HL-60/S4 (cell line): ENCODE data around the gene CTSH.
"Not testable (repeated sequence)": the region's sequence is repeated elsewhere in the genome, so short reads cannot be mapped to it uniquely, and the experiment has no call there.

Experiments used
- in situ Hi-C: fragments of 300-500 bp; cut with MboI; formaldehyde crosslinking; loops from 2 replicates; pipeline ENCODE4 v1.14.3; 2022; ENCODE audit warnings: low sequenced_read_pairs

CTSH gene

DNA sequence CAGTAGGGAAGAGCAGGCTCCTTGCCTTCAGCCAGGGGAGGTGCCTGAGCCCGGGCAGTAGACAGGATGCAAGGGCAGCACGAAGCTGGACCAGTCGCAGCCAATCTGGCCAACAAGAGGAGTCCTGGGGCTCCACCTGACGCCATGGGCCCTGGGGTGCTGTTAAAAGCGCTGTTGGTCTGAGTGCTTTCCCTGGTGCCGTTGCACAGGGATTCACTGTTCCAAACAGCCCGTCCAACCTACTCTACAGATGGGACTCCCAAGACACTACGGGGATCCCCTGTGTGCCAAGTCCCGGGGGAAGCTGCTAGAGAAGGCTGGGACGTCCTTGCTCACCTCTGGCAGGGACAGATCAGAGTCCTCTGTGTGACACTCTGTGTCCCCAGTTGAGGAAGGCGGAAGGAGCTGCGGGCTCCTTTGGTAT is 632 bp downstream of the CTSH start:
- in situ Hi-C loops, result no loop called here

DNA sequence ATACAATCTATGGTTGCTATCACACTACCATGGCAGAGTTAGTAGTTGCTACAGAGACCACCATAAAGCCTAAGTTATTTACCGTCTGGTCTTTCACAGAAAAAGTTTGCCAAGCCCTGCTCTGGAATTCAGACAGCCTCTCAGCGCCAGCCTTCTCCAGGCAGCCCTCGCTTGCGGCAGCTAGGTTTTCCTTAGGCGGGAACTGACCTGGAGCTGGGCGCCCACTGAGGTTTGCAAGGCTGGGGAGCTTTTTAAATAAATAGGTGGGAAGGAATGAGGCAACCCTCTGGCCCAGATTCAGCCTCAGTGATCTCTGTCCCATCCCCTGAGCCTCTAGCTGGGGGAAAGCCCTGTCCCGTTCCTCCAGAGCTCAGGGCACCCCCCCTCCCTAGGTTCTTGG is 1.2 kb downstream of the CTSH start:
- in situ Hi-C loops, result no loop called here

DNA sequence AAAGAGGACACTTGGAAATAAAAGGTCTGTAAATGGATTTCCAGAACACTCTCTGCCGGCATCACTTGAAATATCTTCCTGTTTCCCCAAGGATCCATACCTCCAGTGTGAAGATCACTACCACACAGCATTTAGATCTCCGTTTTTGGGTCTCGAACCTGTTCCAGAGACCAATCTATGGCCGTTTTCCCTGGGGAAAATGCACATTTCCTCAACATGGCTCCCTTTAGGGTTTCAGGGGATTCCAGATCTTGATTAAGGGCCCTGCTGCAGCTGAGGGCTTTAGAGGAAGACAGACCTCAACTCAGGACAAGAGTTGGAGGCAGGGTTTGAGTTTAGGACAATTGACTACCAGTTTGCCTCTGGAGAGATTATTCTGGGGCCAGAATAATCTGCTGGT is 2.1 kb downstream of the CTSH start:
- in situ Hi-C loops, result no loop called here

DNA sequence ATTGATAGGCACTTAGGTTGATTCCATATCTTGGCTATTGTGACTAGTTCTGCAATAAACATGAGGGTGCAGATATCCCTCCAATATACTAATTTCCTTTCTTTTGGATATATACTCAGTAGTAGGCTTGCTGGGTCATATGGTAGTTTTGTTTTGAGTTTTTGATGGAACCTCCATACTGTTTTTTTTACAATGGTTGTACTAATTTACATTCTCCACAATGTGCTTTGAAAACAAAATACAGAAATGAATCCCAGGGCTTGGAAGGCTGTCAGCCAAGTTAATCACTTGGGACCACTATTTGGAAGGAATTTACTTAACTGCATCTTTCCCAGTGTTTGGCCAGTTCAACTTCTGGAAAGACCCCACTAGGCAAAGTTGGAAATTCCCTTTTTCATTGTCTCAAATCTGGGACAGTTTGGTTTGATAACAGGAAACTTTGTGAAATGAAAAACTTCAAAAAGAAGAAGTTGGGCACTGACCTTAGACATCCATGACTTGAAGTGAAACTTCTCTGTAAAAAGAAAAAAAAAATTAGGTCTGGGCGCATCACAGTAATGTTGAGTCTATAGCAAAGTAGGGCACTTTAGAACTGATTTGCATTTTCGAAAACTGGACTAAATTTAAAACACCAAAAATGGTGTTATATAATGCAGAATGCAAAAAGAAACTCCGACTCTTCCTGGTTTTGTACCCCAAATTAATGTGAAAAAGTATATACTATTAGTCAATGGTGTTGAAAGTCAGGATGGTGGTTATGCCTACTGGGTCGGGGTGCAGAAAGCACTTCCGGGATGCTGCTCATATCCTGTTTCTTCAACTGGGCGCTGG is 6.0 kb downstream of the CTSH start:
- in situ Hi-C loops, result no loop called here

DNA sequence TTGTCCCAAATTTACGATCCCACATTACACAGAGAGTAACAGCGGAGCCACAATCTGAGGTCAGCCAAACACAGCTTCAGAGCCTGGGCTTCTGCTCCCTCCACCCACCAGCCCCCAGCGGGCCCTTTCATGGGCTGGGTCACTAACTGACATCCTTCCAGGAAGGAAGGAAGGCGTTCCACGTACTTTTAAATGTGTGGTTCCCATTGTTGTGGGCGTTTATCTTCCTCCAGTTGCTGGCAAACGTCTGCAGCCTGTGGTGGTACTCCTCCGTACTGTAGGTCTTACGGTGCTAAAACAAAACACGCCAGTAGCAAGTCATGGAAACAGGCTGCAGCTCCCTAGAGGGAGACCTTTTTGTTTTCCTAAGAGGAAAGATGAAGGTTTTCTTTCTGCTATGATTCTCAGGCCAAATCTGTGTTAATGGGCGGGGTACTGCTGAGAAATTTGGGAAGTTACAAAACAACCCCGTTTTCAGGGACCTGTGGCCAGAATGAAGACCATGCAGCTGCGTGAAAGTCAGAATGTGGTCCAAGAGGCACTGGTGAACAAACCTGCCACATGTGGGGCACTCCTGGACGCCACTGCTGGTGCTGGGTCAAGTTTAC is 7.6 kb downstream of the CTSH start:
- in situ Hi-C loops, result no loop called here

DNA sequence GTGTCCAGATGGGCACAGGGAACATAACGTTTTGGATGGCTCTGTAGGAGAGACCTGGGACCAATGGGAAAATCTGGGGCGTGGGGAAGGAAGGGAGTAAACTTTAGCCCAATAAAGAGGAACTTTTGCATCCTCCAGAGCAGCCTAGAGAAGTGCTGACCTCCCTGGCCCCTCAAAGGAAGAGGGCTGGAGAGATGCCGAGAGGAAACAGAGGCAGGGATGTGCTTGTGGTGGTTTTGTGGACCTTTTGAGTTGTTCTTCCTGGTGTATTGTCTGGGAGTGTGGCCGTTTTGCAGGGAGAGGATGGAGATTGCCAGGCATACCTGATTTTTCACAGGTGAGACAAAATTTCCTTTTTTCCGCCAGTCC is 10.2 kb downstream of the CTSH start:
- in situ Hi-C loops, result no loop called here

DNA sequence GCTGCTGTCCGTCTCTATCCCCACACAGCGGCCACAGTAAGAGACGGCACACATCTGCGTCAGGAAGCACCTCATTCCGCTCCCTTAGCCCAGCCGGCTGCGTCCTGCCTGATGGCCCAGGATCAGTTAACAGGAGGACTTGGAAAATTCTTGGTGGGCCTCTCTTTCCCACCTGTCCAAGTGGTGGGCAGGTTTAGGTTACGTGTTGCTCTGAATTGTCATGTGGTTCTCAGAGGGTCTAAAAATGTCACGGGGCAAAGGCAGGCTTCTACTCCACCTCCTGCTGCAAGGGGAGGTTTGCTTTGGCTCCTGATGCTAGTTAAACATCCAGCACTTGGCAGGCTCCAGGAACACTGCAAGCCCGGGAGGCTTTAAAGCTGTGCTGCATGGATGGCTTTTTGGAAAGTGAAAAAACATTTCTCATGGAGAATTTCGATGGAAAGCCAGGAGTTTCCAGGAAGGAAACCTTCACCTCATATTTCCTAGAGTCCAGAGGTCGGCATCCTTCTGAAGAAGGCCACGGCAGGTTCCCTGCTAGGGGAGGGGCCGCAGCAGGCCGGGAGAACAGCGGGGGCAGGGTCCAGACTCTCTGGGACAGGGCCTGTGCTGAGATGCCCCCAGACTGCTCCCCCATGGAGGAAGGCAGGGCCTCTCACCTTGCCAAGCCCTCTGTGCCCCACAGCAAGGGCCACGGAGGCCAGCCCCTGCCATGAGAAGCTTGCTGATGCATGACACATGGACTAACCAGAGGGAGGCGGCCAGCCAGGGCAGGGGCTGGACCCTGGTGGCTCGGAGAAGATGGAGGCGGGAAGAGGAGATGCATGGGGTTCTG is 10.8 kb downstream of the CTSH start:
- in situ Hi-C loops, result no loop called here

DNA sequence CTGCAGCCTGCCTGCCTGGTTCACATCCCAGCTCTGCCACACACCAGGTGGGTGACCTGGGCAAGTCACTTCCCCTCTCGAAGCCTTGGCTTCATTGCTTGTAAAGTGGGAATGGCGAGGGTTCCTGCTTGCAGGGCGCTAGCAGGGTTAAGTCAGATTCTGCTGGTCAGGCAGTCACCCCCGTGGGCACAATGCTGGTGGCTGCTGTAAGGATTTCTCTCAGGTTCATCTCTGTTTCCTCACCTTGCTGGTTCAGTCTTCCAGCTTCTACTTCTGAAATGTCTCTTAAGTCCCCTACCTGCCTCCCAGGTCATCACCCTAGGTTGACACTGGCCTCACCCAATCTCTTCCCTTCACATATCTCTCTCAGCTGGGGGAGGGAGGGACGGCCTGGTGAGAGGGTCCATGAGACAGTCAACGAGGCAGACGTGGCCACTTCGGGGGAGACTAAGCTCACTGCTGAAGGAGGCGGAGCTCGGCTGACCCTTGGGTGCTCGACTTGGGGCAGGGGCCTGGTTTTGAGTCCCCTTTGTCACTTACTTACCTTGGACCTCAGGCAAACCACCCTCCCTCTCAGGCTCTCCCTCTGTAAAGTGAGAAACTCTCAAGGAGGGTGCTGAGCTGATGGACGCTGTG is 11.5 kb downstream of the CTSH start:
- in situ Hi-C loops, result no loop called here

DNA sequence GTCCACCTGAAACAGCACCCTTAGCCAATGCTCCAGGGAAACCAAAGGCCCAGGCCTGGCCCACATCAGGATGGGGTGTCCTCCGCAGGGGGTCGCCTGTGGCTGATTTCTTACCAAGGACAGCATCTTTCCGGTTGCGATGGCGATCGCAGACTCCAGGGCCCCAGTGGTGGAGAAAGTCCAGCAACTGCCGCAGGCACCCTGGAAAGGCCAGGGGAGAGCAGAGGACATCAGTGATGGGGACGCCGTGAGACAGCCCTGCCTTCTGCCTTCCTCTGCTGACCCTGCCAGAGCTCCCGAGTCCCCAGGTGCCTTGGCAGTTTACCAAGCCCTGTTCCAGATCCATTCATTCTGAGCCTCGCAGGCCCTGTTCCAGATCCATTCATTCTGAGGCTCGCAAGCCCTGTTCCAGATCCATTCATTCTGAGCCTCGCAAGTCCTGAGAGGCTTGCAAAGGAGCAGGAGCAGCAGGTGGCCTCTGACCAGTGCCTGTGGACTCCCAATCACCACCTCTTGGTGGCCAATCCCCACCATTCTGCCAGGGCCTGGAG is 12.5 kb downstream of the CTSH start:
- in situ Hi-C loops, result no loop called here

DNA sequence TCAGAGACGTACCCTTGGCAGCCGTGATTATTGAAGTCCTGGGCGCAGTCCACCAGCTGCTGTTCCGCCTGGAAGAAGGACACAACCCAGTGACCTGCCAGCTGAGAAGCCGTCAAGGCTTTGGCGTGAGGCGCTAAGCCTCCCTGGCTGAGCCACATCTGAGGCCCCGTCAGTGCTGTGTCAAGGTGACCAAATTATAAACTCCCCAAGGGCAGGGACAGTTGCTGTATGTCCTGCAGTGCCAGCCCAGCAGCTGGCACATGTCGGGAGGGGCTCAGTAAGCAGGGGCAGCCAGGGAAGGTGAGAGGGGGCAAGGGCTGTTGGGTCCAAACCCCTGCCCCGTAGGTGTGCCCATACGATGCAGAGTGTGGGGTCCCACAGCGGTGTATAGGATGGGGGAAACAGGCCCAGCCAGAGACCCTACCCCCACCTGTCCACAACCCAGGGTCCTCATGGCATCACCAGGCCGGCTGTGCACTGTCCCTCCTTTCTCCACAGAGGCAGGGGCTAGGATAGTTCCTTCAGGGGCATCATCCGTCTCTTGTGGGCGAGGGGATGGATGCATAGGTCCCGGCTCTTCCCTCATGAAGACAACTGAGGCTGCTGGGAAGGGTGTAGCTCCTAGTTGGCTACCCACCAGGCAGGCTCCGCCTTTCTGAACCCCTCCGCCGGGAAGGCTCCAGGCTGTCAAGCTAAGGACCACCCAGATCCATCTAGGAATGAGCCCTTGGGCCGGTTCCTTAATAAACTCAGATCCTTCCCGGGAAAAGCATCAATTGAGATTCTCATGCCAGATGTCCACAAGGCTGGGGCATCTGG is 13.2 kb downstream of the CTSH start:
- in situ Hi-C loops, result no loop called here

DNA sequence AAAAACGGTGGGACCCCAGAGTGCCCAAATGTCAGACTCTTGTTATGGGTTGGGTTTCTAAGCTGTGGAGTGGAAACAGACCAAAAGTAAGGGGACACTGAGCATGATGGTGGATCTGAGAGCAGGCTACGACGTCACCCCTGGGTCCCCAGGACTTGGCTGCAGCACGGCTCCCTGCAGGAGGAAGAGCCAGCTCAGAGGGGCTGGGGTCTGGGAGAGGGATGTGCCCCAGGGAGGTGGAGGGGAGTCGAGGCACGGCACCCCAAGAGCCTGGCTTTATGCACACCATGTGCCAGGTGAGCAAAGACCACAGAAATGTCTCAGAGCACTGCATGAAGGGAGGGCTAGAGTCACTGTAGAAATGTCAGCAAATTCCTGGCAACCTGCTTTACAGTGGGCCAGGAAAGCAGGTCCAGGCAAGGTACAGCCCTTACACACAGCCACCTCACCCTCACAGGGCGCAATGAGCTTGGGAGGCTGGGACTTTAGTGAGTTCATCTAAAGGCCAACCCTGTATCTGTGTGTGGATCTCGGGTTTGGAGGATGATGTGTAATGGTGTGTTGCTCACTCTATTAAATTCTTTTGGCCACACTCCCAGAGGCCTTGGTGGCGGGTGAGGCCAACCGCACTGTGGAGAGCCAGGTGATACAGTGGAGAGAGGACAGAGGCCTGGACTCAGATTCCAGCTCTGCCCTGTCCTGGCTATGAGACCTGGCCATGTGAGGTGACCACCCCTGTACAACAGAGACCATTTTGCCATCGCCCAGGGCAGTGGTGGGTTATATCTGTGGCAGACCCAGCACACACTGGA is 14.1 kb downstream of the CTSH start:
- in situ Hi-C loops, result no loop called here

DNA sequence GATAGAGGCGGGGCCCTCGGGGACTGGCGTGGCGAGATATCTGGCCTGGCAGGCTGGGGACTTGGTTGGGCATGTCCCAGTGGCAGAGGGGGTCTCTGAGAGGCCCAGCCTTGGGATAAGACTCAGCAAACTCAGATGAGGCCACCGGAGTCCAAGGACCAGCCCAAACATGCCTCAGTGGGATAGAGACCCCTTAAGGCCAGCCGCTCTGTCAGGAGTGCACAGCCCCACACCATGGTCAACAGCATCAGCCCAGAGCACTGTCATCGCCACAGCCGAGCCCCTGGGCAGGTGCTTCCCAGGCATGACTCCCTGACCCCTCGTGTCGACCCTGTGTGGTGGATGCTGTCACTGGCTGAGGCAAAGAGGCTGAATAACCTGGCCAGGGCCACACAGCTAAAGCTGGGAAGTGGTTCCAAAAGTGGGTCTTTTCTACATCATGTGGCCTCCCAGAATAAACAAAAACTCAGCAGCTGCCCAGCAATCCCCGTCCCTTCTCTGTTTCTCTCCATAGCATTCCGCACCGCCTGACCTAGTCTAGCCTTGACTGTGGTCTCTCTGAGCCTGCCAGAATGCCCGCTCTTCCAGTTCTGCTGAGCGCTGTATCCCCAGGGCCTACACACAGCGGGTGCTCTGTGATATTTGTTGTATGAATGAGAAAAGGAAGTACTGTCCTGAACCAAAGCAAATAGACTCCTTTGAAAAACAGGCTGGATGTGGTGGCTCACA is 15.1 kb downstream of the CTSH start:
- in situ Hi-C loops, result no loop called here

DNA sequence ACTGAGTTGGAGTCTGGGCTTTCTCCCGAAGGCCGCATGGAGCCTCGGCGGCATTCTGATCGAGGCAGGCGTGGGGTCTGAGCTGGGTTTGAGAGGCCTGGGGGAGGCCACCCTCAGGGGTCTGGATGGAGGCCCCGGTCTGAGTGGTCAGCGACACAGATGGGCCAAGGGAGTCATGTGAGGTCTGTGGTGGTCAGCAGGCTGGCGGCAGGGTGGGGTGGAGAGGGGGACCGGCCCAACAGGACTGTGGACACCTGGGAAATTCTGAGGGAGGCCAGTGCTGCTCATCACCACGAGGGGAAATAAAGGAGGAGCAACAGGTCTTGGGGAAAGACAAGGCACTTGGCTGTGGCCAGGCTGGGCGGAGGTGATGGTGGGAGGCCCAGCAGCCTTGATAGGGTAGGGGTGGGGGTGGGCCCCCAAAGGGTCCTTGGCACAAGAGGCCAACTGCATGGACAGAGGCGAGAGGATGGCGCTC is 16.2 kb downstream of the CTSH start:
- in situ Hi-C loops, result no loop called here

DNA sequence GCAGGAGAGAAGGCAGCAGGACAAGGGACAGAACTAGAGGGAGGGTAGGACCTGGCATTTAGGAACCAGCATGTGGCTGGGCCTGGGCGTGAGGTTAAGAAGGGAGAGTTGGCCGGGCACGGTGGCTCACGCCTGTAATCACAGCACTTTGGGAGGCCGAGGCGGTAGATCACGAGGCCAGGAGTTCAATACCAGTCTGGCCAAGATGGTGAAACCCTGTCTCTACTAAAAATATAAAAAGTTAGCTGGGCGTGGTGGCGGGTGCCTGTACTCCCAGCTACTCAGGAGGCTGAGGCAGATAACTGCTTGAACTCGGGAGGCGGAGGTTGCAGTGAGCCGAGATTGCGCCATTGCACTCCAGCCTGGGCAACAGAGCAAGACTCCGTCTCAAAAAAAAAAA is 16.7 kb downstream of the CTSH start:
- in situ Hi-C loops, result not testable (repeated sequence)

DNA sequence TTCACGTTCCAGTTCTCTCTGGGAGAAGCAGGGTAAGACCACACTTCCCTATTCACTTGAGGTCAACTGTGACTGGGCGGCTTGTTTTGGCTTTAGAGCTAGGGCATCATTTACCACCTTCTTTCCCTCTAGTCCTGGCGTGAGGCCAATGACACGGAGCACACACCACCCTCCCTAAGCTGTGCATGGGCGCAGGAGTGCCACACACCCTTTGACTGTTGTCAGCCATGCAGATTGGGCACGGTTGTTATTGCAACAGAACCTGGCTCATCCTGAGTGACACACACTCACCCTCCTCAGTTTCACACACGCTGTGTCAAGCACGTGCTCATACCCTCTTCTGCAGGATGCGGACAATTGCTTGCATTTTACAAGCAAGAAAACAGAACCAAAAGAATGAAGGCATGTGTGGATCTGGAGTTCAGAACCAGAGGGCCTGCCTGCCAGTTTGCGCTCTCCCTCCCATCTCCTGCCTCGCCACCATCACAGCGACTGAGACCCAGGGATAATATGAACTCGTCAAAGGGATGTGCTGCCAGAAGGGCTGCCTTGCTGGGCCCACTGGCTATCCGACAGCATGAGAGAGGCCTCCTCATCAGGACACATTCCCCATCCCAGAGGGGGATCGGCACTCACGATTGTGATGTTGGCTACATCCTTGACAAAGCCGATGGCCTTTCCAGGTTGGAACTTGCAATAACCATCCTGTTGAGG is 17.6 kb downstream of the CTSH start:
- in situ Hi-C loops, result no loop called here

DNA sequence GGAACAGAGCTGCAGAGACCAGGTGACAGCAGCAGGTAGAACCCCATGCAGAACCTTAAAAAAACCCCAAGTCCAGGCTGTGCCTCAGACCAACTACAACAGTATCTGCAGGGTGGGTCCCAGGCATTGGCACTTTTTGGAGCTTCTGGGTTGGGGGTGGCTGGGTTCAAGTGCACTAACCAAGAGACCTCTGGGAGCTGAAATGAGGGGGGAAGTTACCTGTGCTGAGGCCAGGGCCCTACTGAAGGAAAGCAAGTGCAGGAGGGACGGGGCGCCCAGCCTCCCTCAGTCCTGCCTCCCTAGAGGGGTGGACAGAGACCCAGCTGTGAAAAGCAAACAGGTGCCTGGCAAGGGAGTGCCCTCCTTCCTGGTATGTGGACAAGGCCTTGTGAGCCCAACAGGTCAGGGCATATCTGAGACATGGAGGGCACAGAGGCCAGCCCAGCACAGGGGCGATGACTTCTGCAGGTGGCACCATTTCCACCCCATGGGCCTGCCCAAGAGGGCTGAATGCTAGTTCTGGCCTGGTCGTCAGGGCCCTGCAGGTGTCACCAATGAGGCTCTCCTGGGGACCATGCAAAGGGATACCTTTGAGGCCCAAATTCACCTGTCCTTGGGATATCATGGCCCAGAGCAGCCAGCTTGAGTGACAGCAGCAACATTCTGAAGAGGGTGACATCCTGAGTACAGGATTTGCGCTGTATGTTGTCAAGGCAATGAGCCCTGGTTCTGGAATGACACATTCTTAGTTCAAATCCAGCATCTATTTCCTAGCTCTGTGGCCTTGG is 18.7 kb downstream of the CTSH start:
- in situ Hi-C loops, result no loop called here

DNA sequence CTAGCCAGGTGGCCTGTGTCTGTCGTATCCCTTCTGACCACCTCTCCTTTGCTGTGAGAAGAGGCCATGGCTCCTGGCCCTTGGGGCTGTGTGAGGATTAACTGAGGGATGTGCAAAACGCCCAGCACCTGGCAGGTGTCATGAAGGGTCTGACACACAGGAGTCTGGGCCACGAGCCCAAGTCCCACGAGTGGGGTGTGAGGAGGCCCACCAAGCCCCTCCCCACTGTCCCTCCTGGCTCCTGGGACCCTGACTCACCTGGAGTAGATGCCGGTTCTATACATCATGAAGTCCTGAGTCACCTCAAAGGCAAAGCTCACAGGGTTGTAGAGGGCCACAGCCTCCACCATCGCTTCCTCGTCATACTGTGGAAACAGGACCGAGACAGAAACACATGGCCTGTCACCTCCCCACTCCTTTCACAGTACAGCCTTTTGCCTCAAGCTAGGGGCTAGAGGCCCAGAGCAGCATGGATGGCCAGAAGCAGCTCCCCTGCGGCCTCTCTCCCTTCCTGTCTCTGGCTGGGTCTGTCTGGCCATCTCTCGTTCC is 19.7 kb downstream of the CTSH start:
- in situ Hi-C loops, result no loop called here
